Karpas-422 (cell line): ENCODE measurements around the gene PLEK2. TPM values are rescaled to one million over a fixed set of nuclear protein-coding genes. Genes with fewer than 3 reads are reported as not detected.
"Not testable (repeated sequence)": the region's sequence is repeated elsewhere in the genome, so short reads cannot be mapped to it uniquely, and the experiment has no call there.

ENCODE experiments used
- DNase-seq: peaks from one replicate; pipeline ENCODE4 v3.0.0-alpha.2; 2015
- H2AFZ ChIP-seq: fragments of 200-600 bp; sonication (generic); 2 replicates; pipeline ENCODE4 v1.6.1; 2014; ENCODE audit warnings: antibody characterized with exemption, low read length, mixed read lengths
- H3K27ac ChIP-seq: fragments of 200-600 bp; sonication (generic); 2 replicates; pipeline ENCODE4 v1.5.1; 2014; ENCODE audit warnings: mild to moderate bottlenecking, low read length, moderate library complexity
- H3K27me3 ChIP-seq: fragments of 200-600 bp; sonication (generic); 2 replicates; pipeline ENCODE4 v1.6.1; 2014; ENCODE audit warnings: low read length, mixed read lengths
- H3K36me3 ChIP-seq: fragments of 200-600 bp; sonication (generic); 2 replicates; pipeline ENCODE4 v1.6.1; 2014; ENCODE audit warnings: low read length, mixed read lengths; ENCODE audit not compliant: insufficient read depth
- H3K4me1 ChIP-seq: fragments of 200-600 bp; sonication (generic); 2 replicates; pipeline ENCODE4 v1.6.1; 2014; ENCODE audit warnings: mild to moderate bottlenecking, low read length, mixed read lengths
- H3K4me2 ChIP-seq: fragments of 200-600 bp; sonication (generic); 2 replicates; pipeline ENCODE4 v1.6.1; 2014; ENCODE audit warnings: low read length, low read depth, mild to moderate bottlenecking; ENCODE audit not compliant: poor library complexity, severe bottlenecking
- H3K4me3 ChIP-seq: fragments of 200-600 bp; sonication (generic); 2 replicates; pipeline ENCODE4 v1.5.1; 2014; ENCODE audit warnings: mild to moderate bottlenecking, antibody characterized with exemption, low read length, mixed read lengths
- H3K79me2 ChIP-seq: fragments of 200-600 bp; sonication (generic); 2 replicates; pipeline ENCODE4 v1.6.1; 2014; ENCODE audit warnings: mild to moderate bottlenecking, low read length, mixed read lengths
- H3K9ac ChIP-seq: fragments of 200-600 bp; sonication (generic); 2 replicates; pipeline ENCODE4 v1.6.0; 2014; ENCODE audit warnings: low read length
- H3K9me2 ChIP-seq: fragments of 200-600 bp; sonication (generic), shearing (Covaris generic); replicated peaks from 2 replicates; pipeline ENCODE4 v1.6.0; 2014; ENCODE audit warnings: mild to moderate bottlenecking, low read length, moderate library complexity; ENCODE audit not compliant: insufficient read depth
- H3K9me3 ChIP-seq: fragments of 300-700, 200-600 bp; sonication (generic); 2 replicates; pipeline ENCODE4 v1.6.1; 2014; ENCODE audit warnings: low read length, mixed read lengths
- H4K20me1 ChIP-seq: fragments of 200-600 bp; sonication (generic); 2 replicates; pipeline ENCODE4 v1.6.1; 2014; ENCODE audit warnings: mild to moderate bottlenecking, antibody characterized with exemption, low read length, low read depth; ENCODE audit not compliant: insufficient read depth
- total RNA-seq: library from RNA; depleted of rRNA; stranded (reverse); fragments of >200 nt; shearing (Covaris generic); gene quantifications from 2 replicates; pipeline ENCODE4 v1.2.3, GENCODE V29; 2014; ENCODE audit warnings: low replicate concordance

Gene PLEK2
- total RNA-seq, 1 experiment from 2014 or later: not detected

- not testable (repeated sequence) for H3K4me3 ChIP-seq, H3K79me2 ChIP-seq, H3K4me2 ChIP-seq, DNase-seq, H2AFZ ChIP-seq, H3K9me3 ChIP-seq, H3K9ac ChIP-seq, H3K27me3 ChIP-seq, H3K27ac ChIP-seq, H3K4me1 ChIP-seq, H3K36me3 ChIP-seq, H3K9me2 ChIP-seq, H4K20me1 ChIP-seq
These were observed 3.6 kb upstream of the PLEK2 start for GRCh38 chr14:67415610-67416009.

GRCh38 chr14:67413806-67414769 is 2.1 kb upstream of the PLEK2 start:
- H3K9ac ChIP-seq: no peak overlapping the region
- no peaks in the 10 kb centered on the region for H3K27me3 ChIP-seq
- no peaks in the 10 kb centered on the region for H3K36me3 ChIP-seq
- H3K79me2 ChIP-seq: no peaks in the 10 kb centered on the region
- H3K9me2 ChIP-seq: no peaks in the 10 kb centered on the region
- no peak for DNase-seq
- no peaks in the 10 kb centered on the region for H4K20me1 ChIP-seq
- H3K27ac ChIP-seq: no peak overlapping the region
- H3K4me3 ChIP-seq: no peak overlapping the region
- no peak overlapping the region for H3K4me2 ChIP-seq
- no peak overlapping the region for H2AFZ ChIP-seq
- H3K4me1 ChIP-seq: no peaks in the 10 kb centered on the region
- H3K9me3 ChIP-seq: no peaks in the 10 kb centered on the region

GRCh38 chr14:67411370-67411769 is 595 bp downstream of the PLEK2 start:
- Histone ChIP-seq H3K9me2 (no peaks in the 10 kb centered on the region), H3K9me3 (no peaks in the 10 kb centered on the region), H3K27me3 (no peaks in the 10 kb centered on the region), H3K27ac (no peak overlapping the region), H4K20me1 (no peaks in the 10 kb centered on the region), H3K4me1 (no peaks in the 10 kb centered on the region), H2AFZ (no peak overlapping the region), H3K79me2 (no peaks in the 10 kb centered on the region), H3K4me3 (no peak overlapping the region), H3K9ac (no peak overlapping the region), H3K4me2 (no peak overlapping the region), H3K36me3 (no peaks in the 10 kb centered on the region)
- DNase-seq: no peak

GRCh38 chr14:67410313-67410712 is 1.7 kb downstream of the PLEK2 start:
- Histone ChIP-seq H3K9me3 (no peaks in the 10 kb centered on the region), H3K9me2 (no peaks in the 10 kb centered on the region), H3K27ac (no peak overlapping the region), H3K36me3 (no peaks in the 10 kb centered on the region), H3K4me1 (no peaks in the 10 kb centered on the region), H4K20me1 (no peaks in the 10 kb centered on the region), H2AFZ (no peak overlapping the region), H3K9ac (no peak overlapping the region), H3K4me3 (no peak overlapping the region), H3K4me2 (no peak overlapping the region), H3K79me2 (no peaks in the 10 kb centered on the region), H3K27me3 (no peaks in the 10 kb centered on the region)
- DNase-seq: no peak

- no peaks in the 10 kb centered on the region for H3K9me3 ChIP-seq
- no peak for DNase-seq
- H3K4me1 ChIP-seq: no peaks in the 10 kb centered on the region
- no peaks in the 10 kb centered on the region for H3K27me3 ChIP-seq
- H3K27ac ChIP-seq: no peak overlapping the region
- H3K36me3 ChIP-seq: no peaks in the 10 kb centered on the region
- no peak overlapping the region for H3K4me3 ChIP-seq
- H3K4me2 ChIP-seq: no peak overlapping the region
- no peak overlapping the region for H3K9ac ChIP-seq
- H3K79me2 ChIP-seq: no peaks in the 10 kb centered on the region
- no peaks in the 10 kb centered on the region for H3K9me2 ChIP-seq
- H4K20me1 ChIP-seq: no peaks in the 10 kb centered on the region
- H2AFZ ChIP-seq: no peak overlapping the region
These were observed 2.5 kb downstream of the PLEK2 start for GRCh38 chr14:67409461-67409860.

- H3K9me3 ChIP-seq, H3K27me3 ChIP-seq, H3K4me1 ChIP-seq, H3K9ac ChIP-seq, H3K4me3 ChIP-seq, DNase-seq, H3K36me3 ChIP-seq, H2AFZ ChIP-seq, H3K27ac ChIP-seq, H3K9me2 ChIP-seq, H3K79me2 ChIP-seq, H3K4me2 ChIP-seq, H4K20me1 ChIP-seq: not testable (repeated sequence)
These were observed 3.7 kb downstream of the PLEK2 start for GRCh38 chr14:67408122-67408801.

- no peak overlapping the region for H3K4me2 ChIP-seq
- no peaks in the 10 kb centered on the region for H3K36me3 ChIP-seq
- H3K9me2 ChIP-seq: no peaks in the 10 kb centered on the region
- H3K9ac ChIP-seq: no peak overlapping the region
- no peak overlapping the region for H3K4me3 ChIP-seq
- H3K4me1 ChIP-seq: no peaks in the 10 kb centered on the region
- no peak overlapping the region for H3K27ac ChIP-seq
- DNase-seq: no peak
- no peaks in the 10 kb centered on the region for H3K79me2 ChIP-seq
- no peaks in the 10 kb centered on the region for H3K27me3 ChIP-seq
- no peaks in the 10 kb centered on the region for H4K20me1 ChIP-seq
- H2AFZ ChIP-seq: no peak overlapping the region
- no peaks in the 10 kb centered on the region for H3K9me3 ChIP-seq
These were observed 6.2 kb downstream of the PLEK2 start for GRCh38 chr14:67405771-67406170.

GRCh38 chr14:67400434-67400833 is 11.5 kb downstream of the PLEK2 start:
- Histone ChIP-seq H3K27ac (no peak overlapping the region), H3K9ac (no peak overlapping the region; the same call in 1 of the 2 replicates), H3K79me2 (no peaks in the 10 kb centered on the region), H3K36me3 (no peaks in the 10 kb centered on the region), H3K9me2 (no peaks in the 10 kb centered on the region), H3K27me3 (no peaks in the 10 kb centered on the region), H3K4me2 (no peak overlapping the region), H2AFZ (no peak overlapping the region; the same call in 1 of the 2 replicates), H4K20me1 (no peaks in the 10 kb centered on the region), H3K4me1 (no peaks in the 10 kb centered on the region), H3K9me3 (no peaks in the 10 kb centered on the region), H3K4me3 (no peak overlapping the region)
- no peak for DNase-seq
